Measurements from ENCODE around the gene FOLR3.

The FOLR3 gene

DNA sequence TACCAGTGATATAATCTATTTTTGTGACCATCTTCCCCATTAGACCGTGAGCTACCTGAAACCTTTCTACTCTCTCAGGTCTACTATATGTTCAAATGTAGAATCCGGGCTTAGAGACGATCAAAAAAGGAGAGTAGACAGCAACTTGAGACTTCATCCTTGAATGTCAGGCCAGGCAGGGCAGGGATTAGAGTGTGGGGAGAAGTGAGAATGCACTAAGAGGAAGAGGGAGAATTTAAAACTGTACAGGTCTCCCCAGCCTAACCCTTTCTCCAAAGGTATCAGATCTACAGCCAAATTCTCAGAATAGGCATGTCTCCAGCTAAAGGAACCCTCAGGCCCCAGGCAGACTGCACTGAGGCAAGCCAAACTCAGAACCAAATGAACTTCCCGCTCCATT lies 33.4 kb upstream of the FOLR3 start:
- TF ChIP-seq, protein P1, sequence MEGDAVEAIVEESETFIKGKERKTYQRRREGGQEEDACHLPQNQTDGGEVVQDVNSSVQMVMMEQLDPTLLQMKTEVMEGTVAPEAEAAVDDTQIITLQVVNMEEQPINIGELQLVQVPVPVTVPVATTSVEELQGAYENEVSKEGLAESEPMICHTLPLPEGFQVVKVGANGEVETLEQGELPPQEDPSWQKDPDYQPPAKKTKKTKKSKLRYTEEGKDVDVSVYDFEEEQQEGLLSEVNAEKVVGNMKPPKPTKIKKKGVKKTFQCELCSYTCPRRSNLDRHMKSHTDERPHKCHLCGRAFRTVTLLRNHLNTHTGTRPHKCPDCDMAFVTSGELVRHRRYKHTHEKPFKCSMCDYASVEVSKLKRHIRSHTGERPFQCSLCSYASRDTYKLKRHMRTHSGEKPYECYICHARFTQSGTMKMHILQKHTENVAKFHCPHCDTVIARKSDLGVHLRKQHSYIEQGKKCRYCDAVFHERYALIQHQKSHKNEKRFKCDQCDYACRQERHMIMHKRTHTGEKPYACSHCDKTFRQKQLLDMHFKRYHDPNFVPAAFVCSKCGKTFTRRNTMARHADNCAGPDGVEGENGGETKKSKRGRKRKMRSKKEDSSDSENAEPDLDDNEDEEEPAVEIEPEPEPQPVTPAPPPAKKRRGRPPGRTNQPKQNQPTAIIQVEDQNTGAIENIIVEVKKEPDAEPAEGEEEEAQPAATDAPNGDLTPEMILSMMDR (IDR thresholded peaks at IDR 0.05; ENCODE audit: unreplicated experiment in 3 of 3): no peak
- Mint-ChIP-seq H3K27ac (peak overlapping the region; percentile 99 to 100 (median 99)), H3K4me1 (peaks cover 36% of the 10 kb centered on the region), H3K36me3 (ENCODE audit: low read depth) (peaks cover 25% of the 10 kb centered on the region), H3K27me3 (ENCODE audit: low read depth) (no peaks in the 10 kb centered on the region), H3K9me3 (no peaks in the 10 kb centered on the region), H3K4me3 (peak overlapping the region; percentile 88 to 95 (median 95))

DNA sequence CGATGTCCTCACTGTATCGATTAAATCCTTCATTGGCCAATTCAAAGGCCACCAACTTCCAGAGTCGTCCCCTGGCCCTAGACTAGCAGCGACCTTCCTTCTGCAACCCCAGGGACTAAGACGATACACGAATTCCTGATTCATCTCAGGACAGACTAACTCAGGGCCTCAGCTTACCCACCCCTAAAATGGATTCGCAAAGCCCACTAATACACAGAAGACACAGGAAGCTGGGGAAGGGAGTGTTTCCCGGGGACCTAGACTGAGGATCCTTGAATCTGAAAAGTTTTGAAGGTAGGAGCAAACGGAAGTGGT lies 32.9 kb upstream of the FOLR3 start:
- Mint-ChIP-seq H3K9me3 (no peaks in the 10 kb centered on the region), H3K27me3 (ENCODE audit: low read depth) (no peaks in the 10 kb centered on the region), H3K4me3 (peak overlapping the region; percentile 88 to 95 (median 95)), H3K36me3 (ENCODE audit: low read depth) (peaks cover 23% of the 10 kb centered on the region), H3K27ac (peak overlapping the region; percentile 99 to 100 (median 99)), H3K4me1 (peaks cover 36% of the 10 kb centered on the region)
- TF ChIP-seq, protein P1 (IDR thresholded peaks at IDR 0.05; ENCODE audit: unreplicated experiment in 3 of 3): no peak

DNA sequence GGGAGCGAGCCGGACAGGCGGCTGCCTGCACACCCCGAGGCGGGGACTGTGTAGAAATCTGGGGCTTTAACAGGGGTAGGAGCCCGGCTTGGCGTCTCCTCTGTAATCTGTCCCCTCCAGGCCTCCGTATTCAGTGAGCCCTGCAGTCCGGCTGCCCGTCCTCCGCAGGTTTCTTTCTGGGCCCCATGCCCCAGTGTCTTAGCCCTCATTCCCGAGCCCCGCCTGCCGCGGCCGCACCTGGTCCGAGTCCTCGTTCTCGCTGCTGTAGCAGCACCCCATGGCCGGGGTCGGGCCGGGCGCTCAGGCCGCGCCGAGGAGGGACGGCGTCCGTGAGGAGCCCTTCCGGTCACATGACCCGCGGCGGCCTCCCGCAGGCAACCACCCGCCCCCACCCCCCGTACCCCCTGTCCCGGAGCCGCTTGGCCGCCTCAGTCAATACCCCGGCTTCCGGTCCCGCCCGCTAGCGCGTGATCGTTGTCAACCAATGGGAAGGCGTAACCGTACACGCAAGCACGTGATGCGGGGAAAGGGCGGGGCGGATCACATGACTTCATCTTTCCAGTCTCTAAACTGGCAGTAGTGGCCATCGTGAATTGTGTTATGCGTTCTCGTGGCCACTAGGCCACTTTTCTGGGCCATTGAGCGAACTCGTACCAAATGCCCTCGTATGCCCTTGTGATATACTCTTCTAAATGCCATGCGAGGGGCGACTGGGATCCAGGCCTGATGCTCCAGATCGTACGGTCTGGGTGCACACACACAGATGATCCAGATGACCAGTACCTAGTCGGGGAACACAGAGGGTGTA lies 32.4 kb upstream of the FOLR3 start, which contains the start of gene LAMTOR1:
Gene LAMTOR1, minus strand, starts transcription at position 352 of the 808 bp plus-strand sequence. Its CDS starts 73 bp downstream, at position 279.
- H3K9me3 Mint-ChIP-seq: no peaks in the 10 kb centered on the region
- TF ChIP-seq, protein P1 (IDR thresholded peaks at IDR 0.05; ENCODE audit: unreplicated experiment in 3 of 3): peak; percentile 41 to 57 (median 57)
- H3K4me1 Mint-ChIP-seq: peaks cover 36% of the 10 kb centered on the region

DNA sequence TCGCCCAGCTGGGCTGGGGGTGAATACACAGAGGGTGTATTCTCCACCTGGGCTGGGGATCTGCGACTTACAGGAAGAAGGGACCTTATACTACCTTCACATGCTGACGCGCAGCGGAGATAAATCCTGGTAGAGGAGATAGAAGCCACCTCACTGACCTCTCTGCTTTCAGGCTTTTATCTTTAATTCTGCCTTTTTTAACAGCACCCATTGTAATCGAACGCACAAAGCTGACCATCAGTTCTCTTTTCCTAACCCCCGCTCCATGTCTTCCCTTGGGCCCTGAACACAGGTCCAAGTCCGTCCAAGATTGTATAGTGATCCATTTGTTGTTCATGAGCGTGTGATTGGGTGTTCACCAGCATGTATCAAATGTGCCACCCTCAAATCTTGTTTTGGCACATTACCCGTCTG lies 31.8 kb upstream of the FOLR3 start:
- peak overlapping the region; percentile 88 to 95 (median 95) for H3K4me3 Mint-ChIP-seq
- no peaks in the 10 kb centered on the region for H3K27me3 Mint-ChIP-seq (ENCODE audit: low read depth)
- no peaks in the 10 kb centered on the region for H3K9me3 Mint-ChIP-seq
- peaks cover 12% of the 10 kb centered on the region for H3K36me3 Mint-ChIP-seq (ENCODE audit: low read depth)
- TF ChIP-seq, protein P1 (IDR thresholded peaks at IDR 0.05; ENCODE audit: unreplicated experiment in 3 of 3): peak in 2 of 3 experiments; percentile 1 to 27
- H3K4me1 Mint-ChIP-seq: peaks cover 36% of the 10 kb centered on the region
- H3K27ac Mint-ChIP-seq: peak overlapping the region; percentile 99 to 100 (median 99)

More for the DNA sequence above, 32.4 kb upstream of the FOLR3 start, which contains the start of gene LAMTOR1:
- Mint-ChIP-seq H3K36me3 (ENCODE audit: low read depth) (peaks cover 18% of the 10 kb centered on the region), H3K4me3 (peak within 1 kb of the TSS; percentile 88 to 95 (median 95)), H3K27ac (peak within 1 kb of the TSS; percentile 99 to 100 (median 99)), H3K27me3 (ENCODE audit: low read depth) (no peaks in the 10 kb centered on the region)

DNA sequence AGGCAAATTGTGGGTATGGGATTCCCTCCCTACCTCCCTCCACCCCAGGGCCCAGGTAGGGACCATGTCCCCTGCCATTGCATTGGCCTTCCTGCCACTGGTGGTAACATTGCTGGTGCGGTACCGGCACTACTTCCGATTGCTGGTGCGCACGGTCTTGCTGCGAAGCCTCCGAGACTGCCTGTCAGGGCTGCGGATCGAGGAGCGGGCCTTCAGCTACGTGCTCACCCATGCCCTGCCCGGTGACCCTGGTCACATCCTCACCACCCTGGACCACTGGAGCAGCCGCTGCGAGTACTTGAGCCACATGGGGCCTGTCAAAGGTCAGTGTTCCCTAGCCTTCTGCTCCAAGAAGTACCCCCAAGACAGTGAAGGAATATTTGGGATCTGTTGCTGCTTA lies 29.6 kb upstream of the FOLR3 start, which contains the start of gene TOMT:
Gene TOMT, plus strand, starts transcription at position 37 of the 400 bp plus-strand sequence. Its CDS starts 28 bp downstream, at position 65.
- Mint-ChIP-seq H3K27ac (peak within 1 kb of the TSS in 1 of 3 experiments; percentile 99), H3K4me1 (peaks cover 31% of the 10 kb centered on the region), H3K9me3 (no peaks in the 10 kb centered on the region), H3K36me3 (ENCODE audit: low read depth) (peaks cover 4% of the 10 kb centered on the region), H3K27me3 (ENCODE audit: low read depth) (no peaks in the 10 kb centered on the region), H3K4me3 (peak within 1 kb of the TSS in 2 of 3 experiments; percentile 5 to 26)
- TF ChIP-seq, protein P1 (IDR thresholded peaks at IDR 0.05; ENCODE audit: unreplicated experiment in 3 of 3): no peak

All from nephron (organoid).